ENCODE measurements around the gene FAM170B.
A peak's percentile ranks its signal among the peaks of the same experiment; 100 is the strongest.

FAM170B gene

DNA sequence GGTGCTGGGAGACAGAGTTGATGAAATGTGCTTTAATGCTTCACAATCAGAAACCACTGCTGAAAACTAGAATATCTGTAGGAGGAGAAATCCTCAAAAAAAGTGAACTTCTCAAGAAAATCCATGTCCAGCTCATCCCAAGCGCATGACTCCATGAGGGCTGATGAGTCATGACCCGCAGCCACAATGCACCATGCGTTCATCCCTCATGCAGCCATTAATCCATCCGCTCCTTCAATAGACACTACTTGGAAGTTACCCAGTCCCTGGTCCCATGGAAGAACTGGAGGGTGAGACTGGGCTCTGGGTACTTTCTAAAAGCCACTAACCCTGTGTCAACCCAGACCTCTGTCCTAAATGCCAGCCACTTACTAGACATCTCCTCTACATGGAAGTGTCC is 29.9 kb upstream of the FAM170B start:
- H3K4me3 ChIP-seq (ENCODE audit: low read depth, low read length) = no peak overlapping the region
- TF ChIP-seq, protein P1, sequence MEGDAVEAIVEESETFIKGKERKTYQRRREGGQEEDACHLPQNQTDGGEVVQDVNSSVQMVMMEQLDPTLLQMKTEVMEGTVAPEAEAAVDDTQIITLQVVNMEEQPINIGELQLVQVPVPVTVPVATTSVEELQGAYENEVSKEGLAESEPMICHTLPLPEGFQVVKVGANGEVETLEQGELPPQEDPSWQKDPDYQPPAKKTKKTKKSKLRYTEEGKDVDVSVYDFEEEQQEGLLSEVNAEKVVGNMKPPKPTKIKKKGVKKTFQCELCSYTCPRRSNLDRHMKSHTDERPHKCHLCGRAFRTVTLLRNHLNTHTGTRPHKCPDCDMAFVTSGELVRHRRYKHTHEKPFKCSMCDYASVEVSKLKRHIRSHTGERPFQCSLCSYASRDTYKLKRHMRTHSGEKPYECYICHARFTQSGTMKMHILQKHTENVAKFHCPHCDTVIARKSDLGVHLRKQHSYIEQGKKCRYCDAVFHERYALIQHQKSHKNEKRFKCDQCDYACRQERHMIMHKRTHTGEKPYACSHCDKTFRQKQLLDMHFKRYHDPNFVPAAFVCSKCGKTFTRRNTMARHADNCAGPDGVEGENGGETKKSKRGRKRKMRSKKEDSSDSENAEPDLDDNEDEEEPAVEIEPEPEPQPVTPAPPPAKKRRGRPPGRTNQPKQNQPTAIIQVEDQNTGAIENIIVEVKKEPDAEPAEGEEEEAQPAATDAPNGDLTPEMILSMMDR (IDR thresholded peaks at IDR 0.05; ENCODE audit: low read depth, low read length, missing control alignments) = no peak
- no peak for DNase-seq (ENCODE audit: low read depth)

GRCh38 chr10:49162761-49163310 is 29.0 kb upstream of the FAM170B start:
- TF ChIP-seq, protein P1 (IDR thresholded peaks at IDR 0.05; ENCODE audit: low read depth, low read length, missing control alignments) = no peak
- no peak for DNase-seq (ENCODE audit: low read depth)
- no peak overlapping the region for H3K4me3 ChIP-seq (ENCODE audit: low read depth, low read length)

GRCh38 chr10:49162063-49162462 is 28.2 kb upstream of the FAM170B start:
- no peak for DNase-seq (ENCODE audit: low read depth)
- TF ChIP-seq, protein P1 (IDR thresholded peaks at IDR 0.05; ENCODE audit: low read depth, low read length, missing control alignments) = no peak
- H3K4me3 ChIP-seq (ENCODE audit: low read depth, low read length) = no peak overlapping the region

GRCh38 chr10:49161411-49161997 is 27.7 kb upstream of the FAM170B start:
- no peak for DNase-seq (ENCODE audit: low read depth)
- TF ChIP-seq, protein P1 (IDR thresholded peaks at IDR 0.05; ENCODE audit: low read depth, low read length, missing control alignments) = peak; percentile 15
- no peak overlapping the region for H3K4me3 ChIP-seq (ENCODE audit: low read depth, low read length)

DNA sequence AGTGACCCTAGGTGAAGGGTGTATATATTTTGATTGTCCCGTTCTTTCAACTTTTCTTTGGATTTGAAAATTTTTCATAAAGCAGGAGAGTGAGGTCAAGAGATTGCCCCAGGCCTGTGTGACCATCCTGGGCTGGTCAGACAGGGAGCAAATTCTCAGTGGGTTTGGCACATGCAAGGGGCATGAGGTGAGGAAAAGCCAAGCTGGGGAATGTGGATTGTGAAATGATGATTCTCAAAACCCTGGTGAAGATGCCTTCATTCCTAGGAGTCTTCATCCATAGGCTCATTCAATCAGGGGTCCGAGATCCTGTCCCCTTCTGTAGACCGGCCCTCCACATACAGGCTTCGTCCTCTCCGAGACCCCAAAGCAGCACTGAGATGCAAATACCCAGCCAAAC is 27.0 kb upstream of the FAM170B start:
- no peak for DNase-seq (ENCODE audit: low read depth)
- TF ChIP-seq, protein P1 (IDR thresholded peaks at IDR 0.05; ENCODE audit: low read depth, low read length, missing control alignments) = no peak
- H3K4me3 ChIP-seq (ENCODE audit: low read depth, low read length) = no peak overlapping the region

DNA sequence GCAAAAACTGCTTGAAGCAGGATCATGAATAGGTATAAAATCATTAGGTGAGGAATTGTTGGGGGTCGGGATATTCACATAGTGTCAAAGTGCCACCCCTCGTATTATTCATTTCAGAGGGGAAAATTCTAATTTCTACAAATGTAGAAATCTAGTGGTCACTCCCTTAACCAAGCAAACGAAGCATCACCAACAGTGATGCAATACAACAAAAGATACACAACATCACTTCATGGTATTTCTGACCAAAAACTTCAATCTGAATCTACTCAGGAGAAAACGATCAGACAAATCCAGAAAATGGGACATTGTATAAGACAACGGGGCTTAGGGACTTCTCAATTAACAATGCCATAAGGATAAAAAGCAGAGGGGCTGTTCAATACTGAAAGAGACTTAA is 26.3 kb upstream of the FAM170B start:
- H3K4me3 ChIP-seq (ENCODE audit: low read depth, low read length) = no peak overlapping the region
- no peak for DNase-seq (ENCODE audit: low read depth)
- TF ChIP-seq, protein P1 (IDR thresholded peaks at IDR 0.05; ENCODE audit: low read depth, low read length, missing control alignments) = no peak

DNA sequence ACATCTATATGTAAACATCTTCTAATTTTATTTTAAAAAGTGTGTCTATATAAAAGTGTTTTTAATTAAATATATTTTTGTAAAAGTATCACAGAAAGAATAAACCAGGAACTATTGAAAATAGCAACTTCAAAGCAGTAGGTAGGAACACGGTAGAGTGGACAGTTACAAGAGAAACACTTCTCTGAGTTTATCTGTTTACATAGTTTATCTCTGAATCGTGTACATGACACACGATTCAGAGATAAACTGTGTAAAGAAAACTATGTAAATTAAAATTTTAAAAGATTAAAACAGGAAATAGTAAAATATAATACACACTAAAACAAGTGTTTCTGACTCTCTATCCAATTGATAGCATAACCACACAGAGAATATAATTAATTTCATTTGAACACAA is 25.1 kb upstream of the FAM170B start:
- TF ChIP-seq, protein P1 (IDR thresholded peaks at IDR 0.05; ENCODE audit: low read depth, low read length, missing control alignments) = no peak
- DNase-seq (ENCODE audit: low read depth) = no peak
- H3K4me3 ChIP-seq (ENCODE audit: low read depth, low read length) = no peak overlapping the region
